ENCODE measurements around the gene DNER.
"Not testable (repeated sequence)": the region's sequence is repeated elsewhere in the genome, so short reads cannot be mapped to it uniquely, and the experiment has no call there.

DNER gene

GRCh38 chr2:229392196-229392595, 322.2 kb downstream of the DNER start:
- no peak for TF ChIP-seq CTCF (IDR thresholded peaks at IDR 0.05; ENCODE audit: extremely low read depth, insufficient read depth, missing control alignments)
- in situ Hi-C loops (cut with MboI; ENCODE audit: low pct_unique_long_range_greater_than_20kb, low sequenced_read_pairs, unreplicated experiment), result no loop called here
- DNase-seq (ENCODE audit: low spot score), result no peak

GRCh38 chr2:229388731-229389130, 325.6 kb downstream of the DNER start:
- DNase-seq (ENCODE audit: low spot score), result no peak
- TF ChIP-seq CTCF (IDR thresholded peaks at IDR 0.05; ENCODE audit: extremely low read depth, insufficient read depth, missing control alignments), result no peak
- in situ Hi-C loops (cut with MboI; ENCODE audit: low pct_unique_long_range_greater_than_20kb, low sequenced_read_pairs, unreplicated experiment), result no loop called here

- in situ Hi-C loops (cut with MboI; ENCODE audit: low pct_unique_long_range_greater_than_20kb, low sequenced_read_pairs, unreplicated experiment), result no loop called here
- DNase-seq (ENCODE audit: low spot score), result no peak
- TF ChIP-seq CTCF (IDR thresholded peaks at IDR 0.05; ENCODE audit: extremely low read depth, insufficient read depth, missing control alignments), result no peak
Measured at GRCh38 chr2:229387866-229388265, 326.5 kb downstream of the DNER start.

GRCh38 chr2:229380101-229380625, 334.2 kb downstream of the DNER start:
- in situ Hi-C loops (cut with MboI; ENCODE audit: low pct_unique_long_range_greater_than_20kb, low sequenced_read_pairs, unreplicated experiment), result no loop called here
- DNase-seq (ENCODE audit: low spot score), result no peak

GRCh38 chr2:229378386-229378785, 336.0 kb downstream of the DNER start:
- TF ChIP-seq CTCF (IDR thresholded peaks at IDR 0.05; ENCODE audit: extremely low read depth, insufficient read depth, missing control alignments), result no peak
- DNase-seq (ENCODE audit: low spot score), result no peak
- in situ Hi-C loops (cut with MboI; ENCODE audit: low pct_unique_long_range_greater_than_20kb, low sequenced_read_pairs, unreplicated experiment), result no loop called here

More at GRCh38 chr2:229380101-229380625, 334.2 kb downstream of the DNER start:
- TF ChIP-seq CTCF (IDR thresholded peaks at IDR 0.05; ENCODE audit: extremely low read depth, insufficient read depth, missing control alignments), result no peak

GRCh38 chr2:229376866-229377265, 337.5 kb downstream of the DNER start:
- in situ Hi-C loops (cut with MboI; ENCODE audit: low pct_unique_long_range_greater_than_20kb, low sequenced_read_pairs, unreplicated experiment), result no loop called here
- TF ChIP-seq CTCF (IDR thresholded peaks at IDR 0.05; ENCODE audit: extremely low read depth, insufficient read depth, missing control alignments), result no peak
- no peak for DNase-seq (ENCODE audit: low spot score)

- no peak for DNase-seq (ENCODE audit: low spot score)
- no peak for TF ChIP-seq CTCF (IDR thresholded peaks at IDR 0.05; ENCODE audit: extremely low read depth, insufficient read depth, missing control alignments)
- in situ Hi-C loops (cut with MboI; ENCODE audit: low pct_unique_long_range_greater_than_20kb, low sequenced_read_pairs, unreplicated experiment), result no loop called here
Measured at GRCh38 chr2:229375251-229375650, 339.1 kb downstream of the DNER start.

GRCh38 chr2:229373311-229373710, 341.0 kb downstream of the DNER start:
- DNase-seq (ENCODE audit: low spot score); in situ Hi-C loops (cut with MboI; ENCODE audit: low pct_unique_long_range_greater_than_20kb, low sequenced_read_pairs, unreplicated experiment): not testable (repeated sequence)

Measured in GM13977 (cell line).